ENCODE data around the gene ADGRD1. TPM values are rescaled to one million over a fixed set of nuclear protein-coding genes. Genes with fewer than 3 reads are reported as not detected.

Gene ADGRD1
- total and polyA plus RNA-seq, 2 of the 8 experiments (the other 6 are each of a cell fraction or from before 2014, with no cell fraction given), result 0.36 to 0.48 TPM

DNA sequence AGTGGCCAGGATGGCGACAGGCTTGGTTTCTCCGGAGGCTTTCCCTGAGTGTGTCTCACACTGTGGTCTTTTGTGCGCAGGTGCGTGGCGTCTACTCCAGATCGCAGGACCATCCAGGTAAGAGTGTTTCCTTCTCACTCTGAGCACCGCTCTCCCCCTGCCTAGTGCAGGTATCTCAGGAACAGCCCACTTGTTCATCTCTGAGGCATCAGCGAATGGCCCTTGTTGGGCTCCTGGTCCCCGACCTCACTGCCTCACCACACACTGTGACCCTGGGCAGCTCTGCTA lies 781 bp downstream of the ADGRD1 start:
- Histone ChIP-seq H2BK20ac (ENCODE audit: low read length) (no peak overlapping the region), H2BK5ac (ENCODE audit: low read depth, low read length) (no peak overlapping the region), H3K4me3 (ENCODE audit: extremely low read depth in 1 of 4, insufficient read depth in 2 of 4, low read depth in 3 of 4, low read length in 4 of 4) (no peak overlapping the region), H4K20me1 (replicated peaks in 1 of 2; ENCODE audit: control insufficient read depth in 1 of 2, insufficient read depth in 2 of 2, low read length in 2 of 2) (peaks cover 0 to 4% of the 10 kb centered on the region in 2 experiments), H3K36me3 (ENCODE audit: control insufficient read depth in 2 of 4, insufficient read depth in 4 of 4, low read length in 3 of 4) (no peaks in the 10 kb centered on the region), H3K79me2 (ENCODE audit: control insufficient read depth in 1 of 2, insufficient read depth in 2 of 2, low read length in 2 of 2) (no peaks in the 10 kb centered on the region), H3K27ac (ENCODE audit: low read depth, low read length) (no peak overlapping the region), H2AK5ac (ENCODE audit: low read depth, low read length) (no peak overlapping the region), H4K8ac (ENCODE audit: extremely low read depth, insufficient read depth, low read length) (no peak overlapping the region), H4K5ac (ENCODE audit: insufficient read length, low read depth, low read length) (no peak overlapping the region), H2BK120ac (replicated peaks; ENCODE audit: low read depth, low read length) (no peak overlapping the region), H2AFZ (ENCODE audit: low read length) (peak overlapping the region; percentile 79; the same call in 1 of the 2 replicates), H3K79me1 (ENCODE audit: low read depth, low read length) (no peaks in the 10 kb centered on the region), H3K4ac (replicated peaks; ENCODE audit: insufficient read length, low read depth, low read length) (no peak overlapping the region), H3K56ac (replicated peaks; ENCODE audit: insufficient read length, low read depth, low read length) (no peak overlapping the region), H3K4me1 (replicated peaks in 1 of 4; ENCODE audit: control insufficient read depth in 3 of 4, insufficient read depth in 4 of 4, low read length in 3 of 4) (peaks cover 3 to 22% (median 4%) of the 10 kb centered on the region in 4 experiments; a peak in 6 of 7 replicates), H4K91ac (replicated peaks; ENCODE audit: insufficient read length, low read length) (no peak overlapping the region), H2BK12ac (ENCODE audit: low read depth, low read length) (peak overlapping the region; percentile 30), H3K14ac (ENCODE audit: insufficient read length) (no peak overlapping the region), H2BK15ac (ENCODE audit: low read length) (0 out of 2 replicates have a peak overlapping the region, but pooled peaks have one; percentile 11), H3K9me3 (ENCODE audit: insufficient read depth in 2 of 2, low read depth in 1 of 2, low read length in 1 of 2) (no peaks in the 10 kb centered on the region), H3K27me3 (replicated peaks in 1 of 4; ENCODE audit: control insufficient read depth in 3 of 4, extremely low read depth in 1 of 4, insufficient read depth in 3 of 4, low read length in 3 of 4) (peaks cover 0 to 4% (median 2%) of the 10 kb centered on the region in 4 experiments; a peak in 1 of 7 replicates), H3K9ac (replicated peaks in 1 of 4; ENCODE audit: extremely low read depth in 1 of 4, low read depth in 3 of 4, low read length in 3 of 4) (no peak overlapping the region), H3K23ac (ENCODE audit: insufficient read length) (no peak overlapping the region), H3K23me2 (ENCODE audit: low read depth, low read length) (peaks cover 3% of the 10 kb centered on the region; the same call in 1 of the 2 replicates), H3K4me2 (ENCODE audit: insufficient read depth in 1 of 2, low read depth in 2 of 2, low read length in 2 of 2) (peak overlapping the region in 1 of 2 experiments; percentile 22; a peak in 1 of 4 replicates), H3K18ac (ENCODE audit: extremely low read depth, low read length) (peak overlapping the region; percentile 22; the same call in 1 of the 2 replicates)
- DNase-seq (ENCODE audit: low read depth in 1 of 2, low spot score in 2 of 2), result no peak
- ChIA-PET CTCF (ENCODE audit: partially characterized antibody) (interaction anchor here (1.2 kb wide), 1 partner anchor 149 kb away, joined by 4 read pairs; no protein-coding TSS in a partner anchor), POLR2A (ENCODE audit: partially characterized antibody) (interaction anchor here (0.8 to 1.2 kb wide), 2 partner anchors 33 to 79 kb away, joined by 3 to 4 read pairs; no protein-coding TSS in a partner anchor)
- FAIRE-seq, result no peak
- WGBS, 2 experiments (ENCODE audit: extremely low coverage in 1 of 2, insufficient coverage in 1 of 2, insufficient read length in 1 of 2, insufficient replicate concordance in 2 of 2, low coverage in 1 of 2, low lambda C conversion rate in 2 of 2, missing lambda C conversion rate in 1 of 2), result 84% methylated on average over 9 of the region's 9 CpGs; no CpG with 5 or more reads in 1 of the 2 experiments
- TF ChIP-seq POU5F1 (IDR thresholded peaks at IDR 0.05; ENCODE audit: low read depth, low read length) (no peak), SIN3A (conservative IDR thresholded peaks at IDR 0.05 in 1 of 2, IDR thresholded peaks at IDR 0.05 in 1 of 2; ENCODE audit: low read depth in 1 of 2, low read length in 2 of 2) (no peak), ZNF274 (IDR thresholded peaks at IDR 0.05; ENCODE audit: borderline replicate concordance, extremely low read depth, low read length) (no peak), ASH2L (IDR thresholded peaks at IDR 0.05; ENCODE audit: low read length) (no peak), KDM5A (IDR thresholded peaks at IDR 0.05; ENCODE audit: low read length) (no peak), PHF8 (conservative IDR thresholded peaks at IDR 0.05; ENCODE audit: low read depth, low read length) (no peak), BCL11A (IDR thresholded peaks at IDR 0.05; ENCODE audit: low read depth in 2 of 2, low read length in 2 of 2) (no peak), CTCF (IDR thresholded peaks at IDR 0.05; ENCODE audit: control extremely low read depth in 1 of 3, insufficient read depth in 1 of 3, low read depth in 1 of 3, low read length in 3 of 3) (no peak), GTF2F1 (IDR thresholded peaks at IDR 0.05; ENCODE audit: borderline replicate concordance, low read depth, low read length) (no peak), TAF1 (IDR thresholded peaks at IDR 0.05; ENCODE audit: low read depth, low read length) (no peak), RAD21 (IDR thresholded peaks at IDR 0.05 in 1 of 2, conservative IDR thresholded peaks at IDR 0.05 in 1 of 2; ENCODE audit: low read depth in 2 of 2, low read length in 2 of 2) (no peak)

Measured in H1 (cell line).